Kasumi-1 (cell line): ENCODE measurements around the gene SLC38A6.

ENCODE experiments used
- DNase-seq, 2 experiments: peaks; one replicate each; lab custom pipeline; 2025; lab: John Stamatoyannopoulos, UW

Gene SLC38A6

GRCh38 chr14:60981633-60982455, 799 bp downstream of the SLC38A6 start:
- DNase-seq: peak; percentile 28 to 53

- DNase-seq: peak; percentile 22 to 26
Measured at GRCh38 chr14:60984196-60984595, 3.2 kb downstream of the SLC38A6 start.

GRCh38 chr14:60986500-60986899, 5.5 kb downstream of the SLC38A6 start:
- no peak for DNase-seq

GRCh38 chr14:60989599-60989998, 8.6 kb downstream of the SLC38A6 start:
- DNase-seq: no peak

- no peak for DNase-seq
Measured at GRCh38 chr14:60998617-60999016, 17.6 kb downstream of the SLC38A6 start.

- DNase-seq: no peak
Measured at GRCh38 chr14:60999536-60999935, 18.5 kb downstream of the SLC38A6 start.

GRCh38 chr14:61003571-61003970, 22.5 kb downstream of the SLC38A6 start:
- DNase-seq: no peak

- DNase-seq: no peak
Measured at GRCh38 chr14:61019537-61019936, 38.5 kb downstream of the SLC38A6 start.

GRCh38 chr14:61025251-61026223, 44.5 kb downstream of the SLC38A6 start:
- peak; percentile 72 to 83 for DNase-seq

- no peak for DNase-seq
Measured at GRCh38 chr14:61026526-61026925, 45.5 kb downstream of the SLC38A6 start.

- DNase-seq: no peak
Measured at GRCh38 chr14:61031026-61031425, 50.0 kb downstream of the SLC38A6 start.

GRCh38 chr14:61033054-61033453, 52.0 kb downstream of the SLC38A6 start:
- DNase-seq: no peak

GRCh38 chr14:61033855-61034254, 52.8 kb downstream of the SLC38A6 start:
- no peak for DNase-seq

- peak; percentile 66 to 71 for DNase-seq
Measured at GRCh38 chr14:61034416-61035120, 53.5 kb downstream of the SLC38A6 start.

- DNase-seq: no peak
Measured at GRCh38 chr14:61037215-61037614, 56.2 kb downstream of the SLC38A6 start.

GRCh38 chr14:61041704-61042103, 60.7 kb downstream of the SLC38A6 start:
- DNase-seq: no peak

- DNase-seq: no peak
Measured at GRCh38 chr14:61042220-61042619, 61.2 kb downstream of the SLC38A6 start.

- no peak for DNase-seq
Measured at GRCh38 chr14:61043506-61043905, 62.5 kb downstream of the SLC38A6 start.

GRCh38 chr14:61047021-61047420, 66.0 kb downstream of the SLC38A6 start:
- DNase-seq: no peak

GRCh38 chr14:61048640-61049039, 67.6 kb downstream of the SLC38A6 start:
- no peak for DNase-seq

GRCh38 chr14:61050417-61050816, 69.4 kb downstream of the SLC38A6 start:
- DNase-seq: no peak

GRCh38 chr14:61051051-61051450, 70.0 kb downstream of the SLC38A6 start:
- DNase-seq: no peak
